Panc1 (cell line): ENCODE data around the gene SETD1B. TPM values are rescaled to one million over a fixed set of nuclear protein-coding genes. Genes with fewer than 3 reads are reported as not detected.

Experiments used
- ATAC-seq: fragments of 200-7000 bp; cut with Tn5 transposase; 2 replicates; pipeline ENCODE4 v1.9.1; 2020; ENCODE audit warnings: mild to moderate bottlenecking, moderate library complexity
- BruUV-seq: library from RNA; stranded (reverse); fragments of 400-500 nt; replicated peaks from 2 replicates; lab custom pipeline; 2021; lab: Mats Ljungman, UMichigan
- CTCF ChIA-PET: fragments of 300-600 bp; sonication (Branson Sonifier 250); formaldehyde crosslinking; loops from one replicate; lab custom pipeline; 2022; ENCODE audit warnings: antibody characterized with exemption; lab: Charles Lee
- POLR2A ChIA-PET: fragments of 300-600 bp; sonication (Branson Sonifier 250); formaldehyde crosslinking; loops from one replicate; lab custom pipeline; 2022; ENCODE audit warnings: antibody characterized with exemption; lab: Charles Lee
- DNase-seq: peaks from one replicate; pipeline ENCODE4 v3.0.0-alpha.2; 2010; ENCODE audit warnings: low read depth, low spot score
- H3K27ac ChIP-seq: 2 replicates; pipeline ENCODE4 v1.5.1; 2011; ENCODE audit warnings: mild to moderate bottlenecking, low read length, inconsistent platforms
- H3K27me3 ChIP-seq: fragments of 200-500 bp; sonication (Bioruptor generic); 2 replicates; pipeline ENCODE4 v1.6.0; 2014; ENCODE audit warnings: low read length, inconsistent platforms; ENCODE audit not compliant: control insufficient read depth, insufficient read depth
- H3K36me3 ChIP-seq: fragments of 200-500 bp; sonication (Bioruptor generic); 2 replicates; pipeline ENCODE4 v1.5.1; 2014; ENCODE audit warnings: inconsistent platforms, mild to moderate bottlenecking, low read length, moderate library complexity; ENCODE audit not compliant: control insufficient read depth, insufficient read depth
- H3K4me1 ChIP-seq: 2 replicates; pipeline ENCODE4 v1.5.1; 2011; ENCODE audit warnings: inconsistent platforms, mild to moderate bottlenecking, low read length, moderate library complexity; ENCODE audit not compliant: control insufficient read depth, insufficient read depth
- H3K4me3 ChIP-seq, 2 experiments: 2 replicates each; pipeline ENCODE4 v1.5.1; 2011 to 2012; ENCODE audit warnings: low read depth in 2 of 2, low read length in 2 of 2, mild to moderate bottlenecking in 2 of 2, inconsistent platforms in 1 of 2, moderate library complexity in 1 of 2
- H3K9me3 ChIP-seq: fragments of 200-500 bp; sonication (Bioruptor generic); 2 replicates; pipeline ENCODE4 v1.5.1; 2014; ENCODE audit warnings: low read depth, mild to moderate bottlenecking, inconsistent platforms, low read length, moderate library complexity; ENCODE audit not compliant: control insufficient read depth, insufficient read depth
- CTCF ChIP-seq: fragments of 450-650 bp; IDR thresholded peaks from 2 replicates; pipeline ENCODE4 v1.5.1; 2017; ENCODE audit warnings: mild to moderate bottlenecking
- POLR2AphosphoS5 ChIP-seq: IDR thresholded peaks from 2 replicates; pipeline ENCODE4 v1.6.1; 2012; ENCODE audit warnings: mild to moderate bottlenecking, low read depth, low read length, moderate library complexity
- REST ChIP-seq, 2 experiments: IDR thresholded peaks; 2 replicates each; pipeline ENCODE4 v1.6.1; 2011 to 2012; ENCODE audit warnings: low read depth in 2 of 2, control low read depth in 1 of 2, low read length in 1 of 2, mild to moderate bottlenecking in 1 of 2, moderate library complexity in 1 of 2; ENCODE audit not compliant: insufficient read depth in 1 of 2
- SIN3A ChIP-seq: IDR thresholded peaks from 2 replicates; pipeline ENCODE4 v1.6.1; 2012; ENCODE audit warnings: low read depth, mild to moderate bottlenecking, low read length, moderate library complexity, borderline replicate concordance; ENCODE audit not compliant: insufficient read depth
- TCF7L2 ChIP-seq: IDR thresholded peaks from 2 replicates; pipeline ENCODE4 v1.6.1; 2011; ENCODE audit warnings: mild to moderate bottlenecking, low read depth, low read length, inconsistent platforms
- in situ Hi-C: cut with HindIII; loops from 2 replicates; pipeline ENCODE4 v1.10.0; 2016; ENCODE audit warnings: low sequenced_read_pairs, low pct_unique_long_range_greater_than_20kb
- intact Hi-C: fragments of 100-400 bp; cut with micrococcal nuclease; formaldehyde crosslinking; loops from one replicate; pipeline ENCODE4 v1.10.0; 2022; ENCODE audit not compliant: unreplicated experiment
- total RNA-seq: library from RNA; stranded (reverse); gene quantifications from one replicate; pipeline ENCODE4 v1.2.1, GENCODE V29; 2021; ENCODE audit not compliant: unreplicated experiment

The SETD1B gene
- total RNA-seq, 1 experiment from 2014 or later, result 31.2 TPM

DNA sequence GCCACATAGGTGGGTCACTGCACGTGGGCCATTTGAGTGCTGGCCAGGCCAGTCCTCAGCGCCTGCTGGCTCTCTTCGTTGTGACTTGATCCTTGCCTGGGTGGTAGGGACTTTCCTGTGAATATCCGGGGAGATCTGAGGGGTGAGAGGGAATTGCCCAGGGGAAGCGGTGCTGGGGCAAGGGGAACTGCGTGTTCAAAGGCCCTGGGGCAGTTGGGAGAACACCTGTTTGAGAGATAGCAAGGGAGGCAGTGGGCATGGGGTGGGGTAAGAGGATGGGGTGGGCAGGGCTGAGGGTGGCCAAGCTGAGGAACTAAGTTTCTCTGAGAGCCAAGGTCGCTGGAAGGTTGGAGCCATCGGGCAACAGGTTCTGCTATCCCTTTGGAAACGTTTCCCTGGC, 25.0 kb downstream of the SETD1B start:
- no peaks in the 10 kb centered on the region for H3K27me3 ChIP-seq
- no peak for DNase-seq
- no peak for ATAC-seq
- no peaks in the 10 kb centered on the region for H3K4me1 ChIP-seq
- intact Hi-C loops (no loop called here), in situ Hi-C loops (no loop called here)
- ChIA-PET CTCF (no interaction called here), POLR2A (no interaction called here)
- no peaks in the 10 kb centered on the region for H3K9me3 ChIP-seq
- BruUV-seq, result no TSS peak
- TF ChIP-seq POLR2AphosphoS5, result no peak
- TF ChIP-seq TCF7L2, result no peak
- no peak for TF ChIP-seq SIN3A
- TF ChIP-seq REST (IDR thresholded peaks at IDR 0.05; ENCODE audit: insufficient read depth in 1 of 2, low read depth in 2 of 2, low read length in 1 of 2), result no peak
- TF ChIP-seq CTCF, result no peak
- no peak overlapping the region for H3K27ac ChIP-seq
- H3K36me3 ChIP-seq, result peaks cover 3% of the 10 kb centered on the region
- H3K4me3 ChIP-seq, result no peak overlapping the region

DNA sequence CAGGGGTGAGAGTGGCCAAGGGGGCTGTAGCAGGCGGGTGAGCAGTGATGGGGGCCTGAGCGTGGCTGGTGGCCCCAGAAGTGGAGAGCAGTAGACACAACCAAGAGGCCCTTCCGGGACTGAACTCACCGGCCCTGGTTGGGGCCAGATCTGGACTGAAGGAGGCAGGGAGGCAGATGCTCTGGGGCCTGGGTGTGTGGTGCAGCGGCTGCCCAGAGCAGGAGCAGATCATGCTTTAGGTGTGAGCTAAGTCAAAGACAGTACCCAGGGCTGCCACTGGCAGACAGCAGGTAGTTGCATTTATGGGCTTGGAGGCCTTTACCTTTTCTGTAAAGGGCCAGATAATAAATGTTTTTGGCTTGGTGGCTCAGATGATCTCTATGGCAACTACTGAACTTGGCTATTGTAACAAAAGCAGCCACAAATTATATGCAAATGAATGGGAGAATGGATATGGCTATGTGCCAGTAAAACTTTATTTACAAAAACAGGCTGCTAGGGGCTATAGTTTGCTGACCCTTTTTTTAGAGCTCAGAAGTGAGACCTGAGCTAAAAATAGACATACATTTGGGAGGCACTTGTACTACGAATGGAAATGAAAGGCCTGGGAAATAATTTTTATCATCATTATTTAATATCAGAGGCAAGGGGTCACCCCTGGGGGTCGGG, 25.6 kb downstream of the SETD1B start:
- no peak overlapping the region for H3K4me3 ChIP-seq
- no peaks in the 10 kb centered on the region for H3K9me3 ChIP-seq
- H3K4me1 ChIP-seq, result no peaks in the 10 kb centered on the region
- no peak overlapping the region for H3K27ac ChIP-seq
- DNase-seq, result no peak
- H3K36me3 ChIP-seq, result peaks cover 3% of the 10 kb centered on the region
- peak; percentile 54; the same call in 1 of the 2 replicates for ATAC-seq
- TF ChIP-seq POLR2AphosphoS5 (no peak), CTCF (no peak), SIN3A (no peak), TCF7L2 (no peak), REST (IDR thresholded peaks at IDR 0.05; ENCODE audit: insufficient read depth in 1 of 2, low read depth in 2 of 2, low read length in 1 of 2) (no peak)
- no peaks in the 10 kb centered on the region for H3K27me3 ChIP-seq
- intact Hi-C loops (no loop called here), in situ Hi-C loops (no loop called here)
- BruUV-seq, result no TSS peak
- ChIA-PET POLR2A (interaction anchor here (0.6 kb wide), 1 partner anchor 41 kb away, joined by 3 read pairs; no protein-coding TSS in a partner anchor), CTCF (no interaction called here)
